Mesenchymal stem cell (in vitro differentiated cells and primary cell): ENCODE measurements around the gene LRRC74B.

ENCODE experiments used
- DNase-seq: peaks from one replicate; pipeline ENCODE4 v3.0.0-alpha.2; 2013
- H2AFZ ChIP-seq: one replicate; pipeline ENCODE4 v1.6.1; 2013; ENCODE audit warnings: low read depth, mild to moderate bottlenecking, control low read depth, inconsistent platforms, low read length, moderate library complexity
- H2AK5ac ChIP-seq: 2 replicates; pipeline ENCODE4 v1.6.1; 2013; ENCODE audit warnings: low read length, moderate library complexity, mild to moderate bottlenecking, inconsistent platforms; ENCODE audit not compliant: severe bottlenecking
- H2BK120ac ChIP-seq: one replicate; pipeline ENCODE4 v1.6.1; 2013; ENCODE audit warnings: low read depth, mild to moderate bottlenecking, inconsistent platforms, low read length, moderate library complexity
- H2BK12ac ChIP-seq, 2 experiments: one replicate each; pipeline ENCODE4 v1.6.1; 2013; ENCODE audit warnings: inconsistent platforms in 2 of 2, low read length in 2 of 2, mild to moderate bottlenecking in 2 of 2, moderate library complexity in 2 of 2, control low read depth in 1 of 2
- H2BK15ac ChIP-seq: one replicate; pipeline ENCODE4 v1.6.1; 2013; ENCODE audit warnings: mild to moderate bottlenecking, low read depth, inconsistent platforms; ENCODE audit not compliant: poor library complexity, severe bottlenecking
- H2BK5ac ChIP-seq: 2 replicates; pipeline ENCODE4 v1.6.1; 2013; ENCODE audit warnings: low read depth, mild to moderate bottlenecking, low read length, control low read depth, inconsistent platforms; ENCODE audit not compliant: poor library complexity, severe bottlenecking
- H3K14ac ChIP-seq, 2 experiments: one replicate each; pipeline ENCODE4 v1.6.1; 2013; ENCODE audit warnings: inconsistent platforms in 2 of 2, low read length in 2 of 2, control low read depth in 1 of 2, mild to moderate bottlenecking in 1 of 2, moderate library complexity in 1 of 2
- H3K18ac ChIP-seq, 2 experiments: one replicate each; pipeline ENCODE4 v1.6.1; 2013; ENCODE audit warnings: inconsistent platforms in 2 of 2, low read length in 2 of 2, control low read depth in 1 of 2, low read depth in 1 of 2, mild to moderate bottlenecking in 1 of 2
- H3K23ac ChIP-seq, 2 experiments: one replicate each; pipeline ENCODE4 v1.6.1; 2013; ENCODE audit warnings: inconsistent platforms in 2 of 2, low read length in 2 of 2, mild to moderate bottlenecking in 2 of 2, moderate library complexity in 2 of 2, control low read depth in 1 of 2
- H3K27ac ChIP-seq: 2 replicates; pipeline ENCODE4 v1.5.1; 2013; ENCODE audit warnings: mild to moderate bottlenecking, moderate library complexity, low read length, control low read depth, inconsistent platforms; ENCODE audit not compliant: poor library complexity, severe bottlenecking
- H3K27me3 ChIP-seq, 2 experiments: 2 replicates each; pipeline versions ENCODE4 v1.6.1 to v1.7.0; 2013; ENCODE audit warnings: low read length in 2 of 2, mild to moderate bottlenecking in 2 of 2, moderate library complexity in 2 of 2, control low read depth in 1 of 2, inconsistent platforms in 1 of 2; ENCODE audit not compliant: control insufficient read depth in 1 of 2, insufficient read depth in 1 of 2
- H3K36me3 ChIP-seq, 2 experiments: 2 replicates each; pipeline versions ENCODE4 v1.6.1 to v1.7.0; 2013; ENCODE audit warnings: low read length in 2 of 2, control low read depth in 1 of 2, inconsistent platforms in 1 of 2, low read depth in 1 of 2, mild to moderate bottlenecking in 1 of 2; ENCODE audit not compliant: insufficient read depth in 2 of 2, control insufficient read depth in 1 of 2
- H3K4ac ChIP-seq, 2 experiments: one replicate each; pipeline ENCODE4 v1.6.1; 2013; ENCODE audit warnings: inconsistent platforms in 2 of 2, low read length in 2 of 2, mild to moderate bottlenecking in 2 of 2, moderate library complexity in 2 of 2, control low read depth in 1 of 2, low read depth in 1 of 2
- H3K4me1 ChIP-seq: 2 replicates; pipeline ENCODE4 v1.6.1; 2013; ENCODE audit warnings: low read depth, low read length, control low read depth; ENCODE audit not compliant: control insufficient read depth, insufficient read depth
- H3K4me2 ChIP-seq: 2 replicates; pipeline ENCODE4 v1.6.1; 2013; ENCODE audit warnings: low read length, mild to moderate bottlenecking, inconsistent platforms; ENCODE audit not compliant: poor library complexity, severe bottlenecking
- H3K4me3 ChIP-seq, 2 experiments: 2 replicates each; pipeline versions ENCODE4 v1.5.1 to v1.7.0; 2013; ENCODE audit warnings: low read length in 2 of 2, mild to moderate bottlenecking in 2 of 2, control low read depth in 1 of 2, low read depth in 1 of 2; ENCODE audit not compliant: insufficient read depth in 1 of 2
- H3K79me1 ChIP-seq: replicated peaks from 2 replicates; pipeline ENCODE4 v1.6.1; 2013; ENCODE audit warnings: mild to moderate bottlenecking, control low read depth, low read length, inconsistent platforms; ENCODE audit not compliant: poor library complexity, severe bottlenecking
- H3K9ac ChIP-seq: 2 replicates; pipeline ENCODE4 v1.7.0; 2013; ENCODE audit warnings: mild to moderate bottlenecking, low read length, moderate library complexity
- H3K9me3 ChIP-seq: 2 replicates; pipeline ENCODE4 v1.7.0; 2013; ENCODE audit warnings: mild to moderate bottlenecking, low read length; ENCODE audit not compliant: control insufficient read depth
- H4K8ac ChIP-seq: one replicate; pipeline ENCODE4 v1.6.1; 2013; ENCODE audit warnings: inconsistent platforms, mild to moderate bottlenecking, low read length, moderate library complexity
- H4K91ac ChIP-seq: one replicate; pipeline ENCODE4 v1.6.1; 2013; ENCODE audit warnings: mild to moderate bottlenecking, low read length, inconsistent platforms
- WGBS: methylation state at CpG from one replicate; pipeline ENCODE4 v1.1.7; 2013; ENCODE audit warnings: mixed read lengths; 5-methylcytosine and 5-hydroxymethylcytosine counted together

Gene LRRC74B

DNA sequence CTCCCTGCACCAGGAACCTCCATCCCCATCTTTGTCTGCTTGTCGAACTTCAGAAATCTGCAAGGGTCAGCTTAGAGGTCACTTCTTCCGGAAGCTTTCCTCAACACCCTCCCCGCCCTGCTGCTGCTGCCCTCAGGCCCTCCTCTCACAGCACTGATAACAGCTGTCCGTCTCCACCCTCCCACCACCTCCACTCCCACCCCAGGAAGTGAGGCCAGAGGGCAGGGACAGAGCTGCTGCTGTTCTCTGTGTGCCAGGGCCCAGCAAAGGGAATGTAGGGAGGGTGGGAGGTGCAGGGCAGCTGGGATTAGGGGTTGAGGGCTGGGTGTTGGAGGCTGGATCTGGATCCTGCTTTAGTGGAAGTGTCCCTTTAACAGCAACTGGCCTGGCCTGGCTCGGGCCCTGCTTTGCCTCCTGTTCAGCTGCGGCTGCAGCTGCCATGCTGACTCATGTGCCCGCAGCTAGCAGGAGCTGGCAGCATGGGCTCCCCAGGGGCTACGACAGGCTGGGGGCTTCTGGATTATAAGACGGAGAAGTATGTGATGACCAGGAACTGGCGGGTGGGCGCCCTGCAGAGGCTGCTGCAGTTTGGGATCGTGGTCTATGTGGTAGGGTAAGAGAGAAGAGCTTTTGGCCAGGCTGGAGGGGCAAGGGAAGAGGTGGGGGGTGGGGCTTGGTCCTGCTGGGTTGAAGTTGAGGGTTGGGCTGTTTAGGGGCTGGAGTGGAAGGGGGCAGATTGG is 30.9 kb upstream of the LRRC74B start, which contains the start of gene P2RX6:
TSS of gene P2RX6 (plus strand) at position 440 of the 740 bp plus-strand sequence. CDS start at position 450, 10 bp downstream.
- peak within 1 kb of the TSS; percentile 86 for H4K8ac ChIP-seq
- H2BK15ac ChIP-seq, result peak within 1 kb of the TSS; percentile 26
- peak within 1 kb of the TSS; percentile 88 for H3K9ac ChIP-seq
- WGBS, result 18% methylated on average over 11 of the region's 12 CpGs
- peak within 1 kb of the TSS; percentile 68 for H2AK5ac ChIP-seq
- peak within 1 kb of the TSS in 1 of 2 experiments; percentile 69 for H3K14ac ChIP-seq
- peak within 1 kb of the TSS; percentile 74 to 84 for H3K4ac ChIP-seq
- DNase-seq, result peak; percentile 76
- H4K91ac ChIP-seq, result peak within 1 kb of the TSS; percentile 60
- H3K4me2 ChIP-seq, result peak within 1 kb of the TSS; percentile 57
- peak within 1 kb of the TSS; percentile 55 to 85 for H3K4me3 ChIP-seq
- peak within 1 kb of the TSS; percentile 94 to 98 for H3K18ac ChIP-seq
- no peak within 1 kb of the TSS for H2BK5ac ChIP-seq
- peaks cover 0 to 3% of the 10 kb centered on the region in 2 experiments for H3K36me3 ChIP-seq
- peaks cover 0 to 11% of the 10 kb centered on the region in 2 experiments for H3K27me3 ChIP-seq
- peak within 1 kb of the TSS; percentile 85 for H2AFZ ChIP-seq
- peak within 1 kb of the TSS in 1 of 2 experiments; percentile 77 for H3K23ac ChIP-seq
- peaks cover 27% of the 10 kb centered on the region for H3K4me1 ChIP-seq
- H3K79me1 ChIP-seq, result peaks cover 2% of the 10 kb centered on the region
- H3K27ac ChIP-seq, result peak within 1 kb of the TSS; percentile 70
- peak within 1 kb of the TSS; percentile 59 to 70 for H2BK12ac ChIP-seq
- H3K9me3 ChIP-seq, result no peaks in the 10 kb centered on the region
- H2BK120ac ChIP-seq, result peak within 1 kb of the TSS; percentile 92

DNA sequence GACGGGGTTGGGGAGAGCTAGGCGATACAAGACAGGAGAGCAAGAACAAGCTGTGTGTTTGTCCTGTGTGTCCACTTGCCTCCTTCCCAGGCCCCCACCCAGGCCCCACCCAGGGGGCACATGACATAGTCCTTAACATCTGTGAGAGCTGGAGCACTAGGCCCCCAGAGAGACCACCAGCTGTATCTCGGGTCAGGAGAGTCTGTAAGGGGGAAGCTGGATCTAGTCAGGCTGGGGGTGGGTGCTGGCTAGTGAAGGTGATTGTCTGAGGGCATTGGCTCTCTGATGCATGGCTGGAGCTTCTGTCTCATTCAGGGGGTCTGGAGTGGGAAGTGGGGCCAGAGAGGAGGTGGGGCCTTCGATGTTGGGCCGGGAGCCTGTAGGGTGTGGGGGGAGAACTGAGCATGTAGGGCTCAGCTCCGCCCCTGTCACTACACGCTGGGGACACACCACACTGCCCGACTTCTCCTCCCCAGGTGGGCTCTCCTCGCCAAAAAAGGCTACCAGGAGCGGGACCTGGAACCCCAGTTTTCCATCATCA is 30.2 kb upstream of the LRRC74B start:
- peak overlapping the region; percentile 94 to 98 for H3K18ac ChIP-seq
- peak overlapping the region; percentile 29 to 84 for H3K4ac ChIP-seq
- H3K4me1 ChIP-seq, result peaks cover 27% of the 10 kb centered on the region
- WGBS, result 64% methylated on average over 8 of the region's 10 CpGs
- H3K36me3 ChIP-seq, result peaks cover 0 to 3% of the 10 kb centered on the region in 2 experiments
- H3K27ac ChIP-seq, result no peak overlapping the region
- no peak overlapping the region for H3K23ac ChIP-seq
- no peaks in the 10 kb centered on the region for H3K9me3 ChIP-seq
- peak overlapping the region; percentile 2 for H3K9ac ChIP-seq
- H4K91ac ChIP-seq, result peak overlapping the region; percentile 60
- peaks cover 2% of the 10 kb centered on the region for H3K79me1 ChIP-seq
- peak overlapping the region; percentile 68 for H2AK5ac ChIP-seq
- H2BK120ac ChIP-seq, result peak overlapping the region; percentile 92
- H2BK12ac ChIP-seq, result peak overlapping the region; percentile 59 to 70
- H2AFZ ChIP-seq, result no peak overlapping the region
- no peak overlapping the region for H2BK5ac ChIP-seq
- no peak for DNase-seq
- H4K8ac ChIP-seq, result peak overlapping the region; percentile 86
- peak overlapping the region in 1 of 2 experiments; percentile 4 for H3K14ac ChIP-seq
- H3K4me3 ChIP-seq, result peak overlapping the region in 1 of 2 experiments; percentile 85
- peaks cover 0 to 11% of the 10 kb centered on the region in 2 experiments for H3K27me3 ChIP-seq
- no peak overlapping the region for H2BK15ac ChIP-seq
- H3K4me2 ChIP-seq, result no peak overlapping the region

- Histone ChIP-seq H3K4me1 (peaks cover 27% of the 10 kb centered on the region), H3K14ac (peak overlapping the region in 1 of 2 experiments; percentile 56), H3K4me3 (no peak overlapping the region), H3K4ac (peak overlapping the region in 1 of 2 experiments; percentile 44), H3K36me3 (peaks cover 0 to 3% of the 10 kb centered on the region in 2 experiments), H2BK120ac (no peak overlapping the region), H2AFZ (no peak overlapping the region), H3K23ac (peak overlapping the region in 1 of 2 experiments; percentile 46), H2AK5ac (no peak overlapping the region), H3K9ac (no peak overlapping the region), H3K9me3 (no peaks in the 10 kb centered on the region), H4K8ac (peak overlapping the region; percentile 45), H2BK15ac (no peak overlapping the region), H3K4me2 (no peak overlapping the region), H3K79me1 (peaks cover 2% of the 10 kb centered on the region), H4K91ac (peak overlapping the region; percentile 52), H3K27me3 (peaks cover 0 to 18% of the 10 kb centered on the region in 2 experiments), H2BK5ac (no peak overlapping the region), H3K27ac (no peak overlapping the region), H3K18ac (no peak overlapping the region), H2BK12ac (peak overlapping the region; percentile 51 to 69)
- DNase-seq, result no peak
- WGBS, result 91% methylated on average over 13 of the region's 13 CpGs
Observed at GRCh38 chr22:21016644-21017420, 28.9 kb upstream of the LRRC74B start.
